Liver (tissue), 3 donors: Measurements from ENCODE around the gene RIMBP2.

Experiments used
- ATF3 ChIP-seq: IDR thresholded peaks from 2 replicates; pipeline ENCODE4 v1.6.1; 2016; ENCODE audit warnings: antibody characterized with exemption
- CTCF ChIP-seq: fragments of 150-350 bp; IDR thresholded peaks from 2 replicates; pipeline ENCODE4 v1.5.1; 2017; ENCODE audit warnings: improper control_type of control experiment, low read depth, low read length; ENCODE audit not compliant: missing input control
- EGR1 ChIP-seq, 2 donors: IDR thresholded peaks; 2 replicates each; pipeline ENCODE4 v1.6.1; 2016 to 2018; ENCODE audit warnings: antibody characterized with exemption in 2 of 2, low read depth in 2 of 2
- FOXA2 ChIP-seq: IDR thresholded peaks from 2 replicates; pipeline ENCODE4 v1.6.1; 2016; ENCODE audit warnings: antibody characterized with exemption
- GABPA ChIP-seq, 2 donors: IDR thresholded peaks in 1 of 2; conservative IDR thresholded peaks in 1 of 2; 2 replicates each; pipeline ENCODE4 v1.6.1; 2016; ENCODE audit warnings: antibody characterized with exemption in 2 of 2, mild to moderate bottlenecking in 1 of 2, moderate library complexity in 1 of 2
- HNF4G ChIP-seq: IDR thresholded peaks from 2 replicates; pipeline ENCODE4 v1.6.1; 2016; ENCODE audit warnings: antibody characterized with exemption
- MAX ChIP-seq: IDR thresholded peaks from 2 replicates; pipeline ENCODE4 v1.6.1; 2016; ENCODE audit warnings: antibody characterized with exemption
- RAD21 ChIP-seq, 2 donors: IDR thresholded peaks; 2 replicates each; pipeline ENCODE4 v1.6.1; 2016; ENCODE audit warnings: antibody characterized with exemption in 2 of 2, mild to moderate bottlenecking in 2 of 2
- REST ChIP-seq: IDR thresholded peaks from 2 replicates; pipeline ENCODE4 v1.6.1; 2016; ENCODE audit warnings: antibody characterized with exemption, mild to moderate bottlenecking
- RXRA ChIP-seq, 2 donors: IDR thresholded peaks; 2 replicates each; pipeline ENCODE4 v1.6.1; 2017 to 2018; ENCODE audit warnings: antibody characterized with exemption in 2 of 2, mild to moderate bottlenecking in 1 of 2
- SP1 ChIP-seq: IDR thresholded peaks from 2 replicates; pipeline ENCODE4 v1.6.1; 2018; ENCODE audit warnings: antibody characterized with exemption, mild to moderate bottlenecking
- TAF1 ChIP-seq: conservative IDR thresholded peaks from 2 replicates; pipeline ENCODE4 v1.6.1; 2016; ENCODE audit warnings: antibody characterized with exemption, mild to moderate bottlenecking
- YY1 ChIP-seq: IDR thresholded peaks from 2 replicates; pipeline ENCODE4 v1.6.1; 2016; ENCODE audit warnings: antibody characterized with exemption, mild to moderate bottlenecking
- ZBTB33 ChIP-seq: IDR thresholded peaks from 2 replicates; pipeline ENCODE4 v1.6.1; 2016; ENCODE audit warnings: antibody characterized with exemption
- donor health status: healthy.
- donor health status: healthy.

GRCh38 chr12:130483616-130484180 lies 232.4 kb downstream of the RIMBP2 start:
- TF ChIP-seq RAD21 (IDR thresholded peaks at IDR 0.05) (no peak), HNF4G (no peak), CTCF (no peak), GABPA (IDR thresholded peaks at IDR 0.05 in 1 of 2, conservative IDR thresholded peaks at IDR 0.05 in 1 of 2) (no peak), FOXA2 (no peak), REST (no peak), EGR1 (IDR thresholded peaks at IDR 0.05; ENCODE audit: low read depth in 2 of 2) (no peak), RXRA (IDR thresholded peaks at IDR 0.05) (no peak), MAX (no peak), SP1 (no peak), YY1 (no peak), TAF1 (no peak), ZBTB33 (no peak), ATF3 (no peak)
